IPS DF 4.7 (cell line): ENCODE data around the gene ACTN4.
"Not testable (repeated sequence)": the region's sequence is repeated elsewhere in the genome, so short reads cannot be mapped to it uniquely, and the experiment has no call there.

Experiments
- DNase-seq: peaks from one replicate; pipeline ENCODE4 v3.0.0-alpha.2; 2013; ENCODE audit warnings: low spot score; ENCODE audit errors: extremely low read depth

Gene ACTN4

GRCh38 chr19:38736413-38737280 lies 89.2 kb downstream of the ACTN4 start:
- no peak for DNase-seq

DNA sequence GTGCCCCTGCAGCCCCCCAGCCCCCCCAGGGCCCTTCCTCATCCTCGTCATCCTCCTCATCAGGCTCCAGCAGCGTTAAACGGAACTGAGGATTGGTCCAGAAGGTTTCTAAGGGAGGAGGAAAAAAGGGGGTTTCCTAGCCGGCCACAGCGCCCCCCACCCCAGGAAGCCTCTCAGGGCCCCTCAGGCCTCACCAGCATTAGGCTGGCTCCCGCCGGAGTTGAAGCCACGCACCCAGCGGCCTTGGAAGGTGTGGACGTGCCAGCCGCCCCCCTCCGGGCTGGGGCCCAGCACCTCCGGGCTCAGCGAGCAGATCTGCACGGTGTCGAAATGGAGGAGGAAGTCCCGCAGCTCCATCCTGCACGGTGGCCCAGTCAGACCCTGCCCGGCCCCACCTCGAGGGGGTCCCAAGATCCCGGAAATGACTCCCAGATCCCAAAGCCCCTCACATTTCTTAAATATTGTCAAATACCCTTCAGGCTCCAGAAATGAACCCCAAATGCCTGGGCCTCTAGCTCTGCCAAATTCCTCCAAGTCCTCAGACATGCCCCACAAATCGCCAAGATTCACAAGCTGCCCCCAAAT lies 89.9 kb downstream of the ACTN4 start:
- DNase-seq = no peak

GRCh38 chr19:38737921-38738737 lies 90.7 kb downstream of the ACTN4 start:
- no peak for DNase-seq

DNA sequence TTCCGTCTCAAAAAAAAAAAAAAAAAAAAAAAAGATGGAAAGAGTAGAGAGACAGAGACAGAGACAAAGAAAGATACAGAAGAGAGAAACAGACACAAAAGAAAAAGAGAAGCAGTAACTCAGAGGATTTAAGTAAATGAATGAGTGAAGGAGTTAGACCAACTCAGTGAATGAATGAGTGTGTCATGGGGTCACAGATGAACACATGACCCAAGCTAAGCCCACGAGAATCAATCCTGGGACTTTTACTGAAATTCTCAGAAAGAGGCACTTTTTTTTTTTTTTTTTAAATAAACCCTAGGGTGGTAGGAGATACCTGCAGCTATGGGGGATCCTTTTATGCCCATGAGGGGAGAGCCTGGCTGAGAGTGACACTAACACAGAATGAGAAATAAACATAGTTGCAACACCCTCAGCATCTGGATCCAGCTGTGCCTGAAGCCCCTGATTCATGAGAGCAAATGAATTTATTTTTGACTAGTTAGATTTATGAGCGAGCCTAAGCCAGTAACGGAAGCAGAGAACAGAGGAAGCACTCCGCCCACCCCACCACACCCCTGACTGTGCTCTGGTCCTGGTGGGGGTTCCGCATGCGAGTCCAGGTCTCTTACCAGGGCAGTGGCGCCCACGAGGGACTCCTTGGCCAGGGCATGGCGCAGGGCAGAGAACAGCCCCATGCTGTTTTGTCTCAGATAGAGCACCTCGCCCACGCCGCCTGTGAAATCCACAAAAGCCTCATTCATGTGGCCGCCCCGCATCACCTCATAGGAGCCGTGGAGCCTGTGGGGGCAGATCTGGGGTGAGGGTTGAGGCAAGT lies 92.2 kb downstream of the ACTN4 start:
- DNase-seq = no peak

DNA sequence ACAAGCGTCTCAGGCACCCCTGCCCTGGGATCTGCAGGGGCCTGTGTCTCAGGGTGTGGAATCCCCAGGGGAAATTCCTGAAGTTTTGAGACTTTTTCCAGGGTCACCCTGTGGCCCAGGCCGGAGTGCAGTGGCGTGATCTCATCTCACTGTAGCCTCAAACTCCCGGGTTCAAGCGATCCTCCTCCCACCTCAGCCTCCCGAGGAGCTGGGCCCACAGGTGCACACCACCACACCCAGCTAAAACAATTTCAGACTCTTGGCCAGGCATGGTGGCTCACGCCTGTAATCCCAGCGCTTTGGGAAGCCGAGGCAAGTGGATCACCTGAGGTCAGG lies 92.8 kb downstream of the ACTN4 start:
- no peak for DNase-seq

- no peak for DNase-seq
These were observed 93.5 kb downstream of the ACTN4 start for GRCh38 chr19:38740932-38741331.

DNA sequence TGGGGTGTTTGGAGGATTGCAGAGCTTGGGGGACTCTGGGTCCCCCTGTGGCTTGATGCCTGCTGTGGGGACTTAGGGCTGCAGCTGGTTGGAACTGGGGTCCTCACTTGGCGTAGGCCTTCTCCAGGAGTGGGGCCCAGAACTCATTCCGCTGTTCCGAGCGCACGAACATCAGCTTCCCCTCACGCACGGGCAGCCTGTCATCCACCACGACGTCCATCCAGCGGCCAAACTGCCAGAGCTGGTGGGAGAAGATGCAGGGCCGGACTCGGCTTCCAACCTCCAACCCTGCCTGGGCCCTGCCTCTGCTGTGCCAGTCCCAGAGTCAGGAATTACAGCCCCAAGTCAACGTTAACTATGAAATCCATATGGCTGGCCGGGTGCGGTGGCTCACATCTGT lies 94.2 kb downstream of the ACTN4 start:
- DNase-seq = no peak

DNA sequence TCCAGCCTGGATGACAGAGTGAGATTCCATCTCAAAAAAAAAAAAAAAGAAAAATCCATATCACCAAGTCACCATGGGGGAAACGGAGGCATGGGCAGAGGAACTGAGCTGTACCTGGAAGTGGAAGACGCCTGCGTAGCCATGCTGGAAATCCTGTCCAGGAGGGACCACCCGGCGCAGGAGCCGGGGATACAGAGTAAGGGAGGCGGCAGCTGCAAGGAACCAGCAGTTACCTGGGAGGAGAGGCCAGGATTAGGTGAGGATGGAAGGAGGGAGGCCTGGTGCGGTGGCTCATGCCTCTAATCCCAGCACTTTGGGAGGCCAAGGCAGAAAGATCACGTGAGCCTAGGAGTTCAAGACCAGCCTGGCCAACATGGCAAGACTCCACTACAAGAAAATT lies 94.8 kb downstream of the ACTN4 start:
- DNase-seq = no peak

- DNase-seq = no peak
These were observed 95.5 kb downstream of the ACTN4 start for GRCh38 chr19:38742906-38743305.

DNA sequence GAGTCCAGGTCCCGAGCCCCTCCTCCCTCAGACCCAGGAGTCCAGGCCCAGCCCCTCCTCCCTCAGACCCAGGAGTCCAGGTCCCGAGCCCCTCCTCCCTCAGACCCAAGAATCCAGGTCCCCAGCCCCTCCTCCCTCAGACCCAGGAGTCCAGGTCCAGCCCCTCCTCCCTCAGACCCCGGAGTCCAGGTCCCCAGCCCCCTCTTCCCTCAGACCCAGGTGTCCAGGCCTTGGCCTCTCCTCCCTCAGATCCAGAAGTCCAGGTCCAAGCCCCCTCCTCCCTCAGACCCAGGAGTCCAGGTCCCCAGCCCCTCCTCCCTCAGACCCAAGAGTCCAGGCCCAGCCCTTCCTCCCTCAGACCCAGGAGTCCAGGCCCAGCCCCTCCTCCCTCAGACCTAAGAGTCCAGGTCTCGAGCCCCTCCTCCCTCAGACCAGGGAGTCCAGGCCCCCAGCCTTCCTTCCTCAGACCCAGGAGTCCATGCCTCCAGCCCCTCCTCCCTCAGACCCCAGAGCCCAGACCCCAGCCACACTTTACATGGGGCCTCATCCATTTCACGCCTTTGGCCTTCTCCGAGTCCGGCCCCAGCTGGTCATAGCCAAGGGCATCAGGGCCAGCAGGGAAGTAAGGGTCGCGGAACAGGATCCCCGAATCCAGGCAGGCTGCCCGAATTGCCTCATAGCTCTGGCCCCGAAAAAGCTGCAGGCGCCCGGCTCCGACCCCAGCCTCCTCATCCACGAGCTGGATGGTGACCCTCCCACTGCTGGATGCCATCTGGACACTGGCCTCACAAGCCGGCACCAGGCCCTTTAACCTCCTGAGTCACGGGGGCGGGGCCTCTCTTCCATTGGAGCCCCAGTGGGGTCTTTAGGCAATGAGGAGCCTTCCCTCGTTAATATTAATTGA lies 96.2 kb downstream of the ACTN4 start:
- no peak for DNase-seq

- no peak for DNase-seq
These were observed 96.8 kb downstream of the ACTN4 start, which contains the start of gene CAPN12 for GRCh38 chr19:38744298-38744681. TSS of gene CAPN12 (minus strand) at chr19:38744474. CDS start at chr19:38744165, 309 bp downstream.

DNA sequence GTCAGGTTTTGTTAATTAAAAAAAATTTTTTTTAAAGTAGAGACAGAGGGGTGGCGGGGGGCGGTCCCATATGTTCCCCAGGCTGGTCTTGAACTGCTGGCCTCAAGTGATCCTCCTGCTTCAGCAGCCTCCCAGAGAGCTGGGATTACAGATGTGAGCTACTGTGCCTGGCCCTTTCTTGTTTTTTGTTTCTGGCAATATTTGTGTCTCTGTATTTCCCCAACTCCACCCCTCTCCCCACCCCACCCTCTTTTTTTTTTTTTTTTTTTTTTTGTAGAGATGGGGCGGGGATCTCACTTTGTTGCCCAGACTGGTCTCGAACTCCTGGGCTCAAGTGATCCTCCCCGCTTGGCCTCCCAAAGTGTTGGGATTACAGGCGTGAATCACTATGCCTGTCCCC lies 97.4 kb downstream of the ACTN4 start:
- no peak for DNase-seq

DNA sequence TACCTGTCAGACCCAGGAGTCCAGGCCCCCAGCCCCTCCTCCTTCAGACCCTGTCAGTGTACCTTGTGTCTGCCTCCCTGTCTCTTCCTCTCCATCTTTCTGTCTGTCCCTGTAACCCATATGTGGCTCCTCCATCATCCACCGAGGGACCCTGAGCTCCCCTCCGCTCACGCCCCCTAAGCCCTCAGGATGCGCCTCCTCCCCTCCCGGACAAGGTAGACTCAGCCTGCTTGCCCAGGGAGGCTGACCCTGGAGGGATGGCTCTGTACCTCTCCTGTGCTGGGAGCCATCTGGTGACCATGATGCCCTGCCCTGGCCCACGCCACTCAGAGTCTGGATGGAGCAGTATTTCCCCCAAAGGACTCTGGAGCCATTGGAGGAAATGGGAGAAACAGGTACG lies 97.9 kb downstream of the ACTN4 start:
- DNase-seq = no peak

GRCh38 chr19:38753783-38754182 lies 106.3 kb downstream of the ACTN4 start:
- DNase-seq = not testable (repeated sequence)

DNA sequence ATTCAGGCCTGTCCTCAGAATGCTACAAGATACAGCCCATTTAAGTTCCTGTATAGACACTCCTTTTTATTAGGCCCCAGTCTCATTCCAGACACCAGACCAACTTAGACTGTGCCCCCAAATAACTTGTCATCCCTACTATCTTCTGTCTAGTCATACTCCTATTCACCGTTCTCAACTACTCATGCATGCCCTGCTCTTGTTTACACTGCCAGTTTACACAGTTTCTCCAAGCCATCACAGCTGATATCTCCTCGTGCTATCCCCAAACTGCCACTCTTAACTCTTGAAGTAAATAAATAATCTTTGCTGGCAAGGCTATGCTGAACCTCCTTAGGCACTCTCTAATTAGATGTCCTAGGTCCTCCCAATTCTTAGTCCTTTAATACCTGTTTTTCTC lies 106.7 kb downstream of the ACTN4 start:
- not testable (repeated sequence) for DNase-seq

- no peak for DNase-seq
These were observed 112.1 kb downstream of the ACTN4 start for GRCh38 chr19:38759590-38760003.

GRCh38 chr19:38760805-38761517 lies 113.5 kb downstream of the ACTN4 start:
- not testable (repeated sequence) for DNase-seq

DNA sequence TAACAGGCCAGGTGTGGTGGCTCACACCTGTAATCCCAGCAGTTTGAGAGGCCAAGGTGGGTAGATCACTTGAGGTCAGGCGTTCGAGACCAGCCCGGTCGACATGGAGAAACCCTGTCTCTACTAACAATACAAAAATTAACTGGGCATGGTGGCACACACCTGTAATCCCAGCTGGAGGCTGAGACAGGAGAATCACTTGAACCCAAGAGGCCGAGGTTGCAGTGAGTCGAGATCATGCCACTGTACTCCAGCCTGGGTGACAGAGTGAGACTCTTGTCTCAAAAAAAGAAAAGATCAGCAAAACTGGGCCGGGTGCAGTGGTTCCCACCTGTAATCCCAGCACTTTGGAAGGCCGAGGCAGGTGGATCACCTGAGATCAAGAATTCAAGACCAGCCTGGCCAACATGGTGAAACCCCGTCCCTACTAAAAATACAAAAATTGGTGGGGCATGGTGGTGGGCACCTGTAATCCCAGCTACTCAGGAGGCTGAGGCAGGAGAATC lies 114.5 kb downstream of the ACTN4 start:
- DNase-seq = not testable (repeated sequence)

DNA sequence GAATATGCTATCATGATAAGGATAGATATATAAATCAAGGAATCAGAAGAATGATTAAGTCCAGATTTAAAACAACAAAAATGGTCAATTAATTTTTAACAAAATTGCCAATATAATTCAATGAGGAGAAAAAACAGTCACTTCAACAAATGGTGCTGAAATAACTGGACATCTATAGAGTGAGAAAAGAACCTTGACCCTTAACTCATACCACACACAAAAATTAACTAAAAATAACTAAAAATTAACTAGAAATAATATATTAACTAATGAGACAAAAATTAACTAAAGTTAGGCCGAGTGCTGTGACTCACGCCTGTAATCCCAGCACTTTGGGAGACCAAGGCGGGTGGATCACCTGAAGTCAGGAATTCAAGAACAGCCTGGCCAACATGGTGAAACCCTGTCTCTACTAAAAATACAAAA lies 116.4 kb downstream of the ACTN4 start:
- DNase-seq = no peak
